Kidney capillary endothelial cell (primary cell): Measurements from ENCODE around the gene SPACA7.
"Not testable (repeated sequence)": the region's sequence is repeated elsewhere in the genome, so short reads cannot be mapped to it uniquely, and the experiment has no call there.

Experiments used
- DNase-seq: peaks from one replicate; pipeline ENCODE4 v3.0.0-alpha.2; 2018; ENCODE audit warnings: low spot score

The SPACA7 gene

DNA sequence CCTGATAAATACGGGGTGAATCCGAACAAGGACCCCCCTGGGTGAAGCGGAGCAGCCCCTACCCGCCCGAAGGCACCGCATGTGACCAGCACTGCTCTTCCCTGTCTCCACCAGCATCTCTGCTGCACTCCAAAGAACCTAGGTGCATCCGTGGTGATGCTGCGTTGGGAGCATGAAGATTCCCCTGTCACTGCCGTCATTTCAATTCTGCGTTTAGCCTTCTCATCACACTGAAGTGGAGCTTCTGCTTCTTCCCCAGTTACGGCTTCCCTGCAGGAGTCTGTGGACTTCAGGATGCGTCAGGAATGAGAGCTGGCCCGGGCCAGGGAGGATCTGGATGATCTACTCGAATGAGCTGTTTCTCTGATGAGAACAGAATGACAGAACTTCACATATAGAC is 47.9 kb downstream of the SPACA7 start:
- DNase-seq = no peak

DNA sequence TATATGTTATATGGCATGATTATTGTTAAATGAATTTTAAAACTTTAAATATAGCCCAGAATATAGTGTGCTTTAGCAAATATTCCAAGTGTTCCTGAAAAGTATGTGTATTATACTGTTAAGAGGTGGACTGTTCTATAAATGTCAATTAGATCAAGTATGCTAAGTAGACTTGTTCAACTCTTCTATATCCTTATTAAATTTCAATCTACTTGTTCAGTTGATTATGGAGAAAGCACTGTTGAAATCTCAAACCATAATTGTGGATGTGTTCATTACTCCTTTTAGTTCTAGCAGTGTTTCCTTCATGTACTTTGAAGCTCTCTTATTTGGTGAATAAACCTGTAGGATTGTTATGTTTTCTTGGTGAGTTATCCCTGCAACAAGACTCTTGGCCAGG is 52.5 kb downstream of the SPACA7 start:
- DNase-seq = no peak

DNA sequence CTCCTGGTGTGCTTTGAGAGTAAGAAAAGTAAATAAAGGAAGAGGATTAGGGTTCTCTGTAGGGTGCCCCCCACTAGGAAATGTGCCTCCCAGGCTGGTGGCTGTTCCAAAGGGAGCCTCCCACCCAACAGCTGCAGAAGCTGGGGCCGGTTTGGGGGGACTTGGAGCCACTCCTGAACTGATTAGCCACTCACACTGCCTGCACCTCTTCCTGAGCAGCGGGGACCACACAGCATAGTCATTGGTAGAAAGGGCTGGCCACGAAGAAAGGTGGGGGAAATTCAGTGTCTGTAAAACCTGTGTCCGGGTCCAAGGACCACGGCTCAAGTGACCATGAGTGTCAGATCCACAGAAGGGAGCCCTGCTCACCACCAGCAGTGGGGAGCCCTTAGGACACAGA is 55.6 kb downstream of the SPACA7 start:
- DNase-seq = no peak

DNA sequence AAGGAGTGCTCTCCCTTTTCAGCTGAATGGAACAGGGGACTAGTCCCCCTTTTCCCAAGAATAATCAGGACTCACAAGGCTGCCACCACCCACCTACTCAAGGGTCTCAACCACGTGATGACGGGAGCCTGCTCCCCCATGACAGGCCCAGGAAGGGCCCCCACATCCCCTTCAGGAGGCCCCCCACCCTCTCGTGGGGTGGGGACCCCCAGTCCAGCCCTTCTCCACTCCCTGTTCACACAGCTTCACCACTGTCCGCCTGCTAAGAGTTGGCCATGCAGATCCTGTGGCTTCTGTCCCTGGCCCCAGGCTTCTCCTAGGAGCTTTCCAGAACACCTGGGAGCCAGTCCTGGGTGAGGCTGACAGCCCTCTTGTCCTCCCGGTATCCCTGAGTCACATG is 56.6 kb downstream of the SPACA7 start:
- not testable (repeated sequence) for DNase-seq

DNA sequence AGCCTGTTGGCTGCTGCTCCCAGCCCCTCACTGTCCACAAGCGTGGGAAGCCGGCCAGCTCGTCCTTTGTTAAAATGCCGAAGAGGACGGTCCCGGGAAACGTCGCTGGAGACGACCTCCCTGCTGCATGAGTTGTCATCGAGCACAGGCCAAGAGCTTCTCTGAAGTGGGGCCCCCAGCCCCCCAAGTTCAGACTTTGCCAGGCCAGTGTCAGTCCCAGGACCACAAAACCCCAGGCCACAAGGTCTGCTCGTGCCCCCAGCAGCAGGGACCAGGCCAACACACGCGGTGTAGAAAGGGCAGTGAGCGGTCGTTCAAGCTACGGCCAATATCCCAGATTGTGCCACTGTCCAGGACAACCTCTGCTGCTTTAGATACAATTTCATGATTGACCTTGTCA is 57.4 kb downstream of the SPACA7 start:
- DNase-seq = not testable (repeated sequence)

DNA sequence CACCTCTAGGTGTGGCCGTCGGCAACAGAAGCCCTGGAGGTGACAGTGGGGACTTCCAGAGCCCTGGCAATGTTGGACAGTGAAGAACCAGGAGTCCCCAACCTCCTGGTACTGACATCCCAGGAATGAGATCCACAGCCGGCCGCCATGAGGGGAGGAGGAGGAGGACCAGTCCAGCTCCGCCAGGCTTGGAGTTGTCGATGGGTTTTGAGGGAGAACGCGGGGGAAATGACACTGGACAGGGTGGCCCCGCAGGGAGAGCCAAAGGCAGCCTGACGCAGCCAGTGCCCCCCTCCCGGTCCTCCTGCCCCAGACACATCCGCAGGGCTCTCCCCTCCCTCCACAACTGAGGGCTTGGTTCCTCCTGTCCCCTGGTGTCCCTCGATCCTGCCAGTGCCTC is 57.9 kb downstream of the SPACA7 start:
- no peak for DNase-seq

DNA sequence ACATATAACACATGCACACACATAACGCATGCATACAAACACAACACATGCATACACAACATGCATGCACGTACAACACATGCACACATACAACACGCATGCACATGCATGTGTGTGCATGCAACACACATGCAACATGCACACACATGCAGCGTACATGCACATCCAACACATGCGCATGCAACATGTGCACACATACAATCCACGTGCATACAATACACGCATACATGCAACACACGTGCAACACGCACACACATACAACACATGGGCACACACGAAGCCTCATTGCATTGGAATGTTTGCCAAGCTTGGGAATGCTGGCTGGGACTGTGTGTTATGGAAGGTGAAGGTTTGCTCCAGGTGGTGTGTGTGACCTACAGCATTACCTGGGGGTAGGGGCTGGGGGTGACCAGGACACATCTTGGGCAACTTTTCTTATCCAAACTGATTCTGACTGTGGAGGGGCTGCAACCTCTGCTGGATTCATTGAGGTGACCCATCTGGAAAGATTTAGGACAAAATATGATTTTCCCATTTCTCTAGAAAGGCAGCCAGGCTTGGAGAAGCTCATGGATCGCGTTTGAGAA is 58.9 kb downstream of the SPACA7 start:
- no peak for DNase-seq

DNA sequence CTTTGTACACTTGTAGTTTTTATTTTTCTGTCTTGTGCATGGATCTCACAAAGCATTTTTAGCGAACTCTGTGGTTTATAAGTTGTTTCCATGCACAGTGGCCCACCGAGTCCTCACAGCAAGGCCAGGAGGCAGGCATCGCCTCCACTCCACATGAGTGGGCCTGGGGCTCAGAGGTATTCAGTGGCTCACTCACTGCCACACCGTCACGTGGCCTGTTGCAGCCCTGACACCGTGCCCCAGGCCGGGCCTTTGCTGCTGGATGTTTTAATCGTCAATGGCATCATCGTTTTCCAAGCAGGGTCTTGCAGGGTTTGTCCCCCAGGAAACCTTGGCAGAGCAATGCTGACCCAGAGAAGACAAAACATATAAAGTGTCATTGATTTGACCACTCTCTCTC is 59.8 kb downstream of the SPACA7 start:
- DNase-seq = no peak

DNA sequence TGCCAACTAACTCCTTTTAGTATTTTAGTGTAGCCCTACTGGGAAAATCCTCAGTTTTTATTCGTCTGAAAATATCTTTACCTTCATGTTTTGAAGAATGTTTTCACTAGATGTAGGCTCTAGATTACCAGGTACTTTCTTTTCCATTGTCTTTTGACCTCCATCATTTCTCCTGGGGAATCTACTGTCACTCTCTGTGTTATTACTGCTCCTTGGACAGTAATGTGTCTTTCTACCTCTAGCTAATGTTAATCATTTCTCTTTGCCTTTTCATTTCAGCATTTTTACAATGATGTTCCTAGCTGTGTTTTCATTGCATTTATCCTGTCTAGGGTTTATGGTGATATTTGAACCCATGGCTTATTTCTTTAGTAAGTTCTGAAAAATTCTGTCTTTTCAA is 61.9 kb downstream of the SPACA7 start:
- DNase-seq = no peak

DNA sequence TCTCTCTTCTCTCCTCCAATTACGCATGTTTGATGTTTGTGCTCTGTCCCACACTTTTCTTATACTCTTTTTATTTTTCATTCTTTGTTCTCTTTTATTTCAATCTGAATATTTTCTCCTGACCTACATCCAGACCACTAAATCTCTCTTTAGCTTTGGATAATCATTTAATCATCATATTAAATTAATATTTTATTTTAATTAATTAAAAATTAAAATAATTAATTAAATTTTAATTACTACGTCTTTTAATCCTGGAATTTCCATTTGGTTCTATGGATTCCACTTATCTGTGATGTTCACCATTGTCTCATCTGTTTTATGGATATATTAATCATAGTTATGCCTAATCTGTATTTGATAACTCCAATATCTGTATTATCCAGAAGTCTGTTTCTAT is 62.4 kb downstream of the SPACA7 start:
- no peak for DNase-seq

DNA sequence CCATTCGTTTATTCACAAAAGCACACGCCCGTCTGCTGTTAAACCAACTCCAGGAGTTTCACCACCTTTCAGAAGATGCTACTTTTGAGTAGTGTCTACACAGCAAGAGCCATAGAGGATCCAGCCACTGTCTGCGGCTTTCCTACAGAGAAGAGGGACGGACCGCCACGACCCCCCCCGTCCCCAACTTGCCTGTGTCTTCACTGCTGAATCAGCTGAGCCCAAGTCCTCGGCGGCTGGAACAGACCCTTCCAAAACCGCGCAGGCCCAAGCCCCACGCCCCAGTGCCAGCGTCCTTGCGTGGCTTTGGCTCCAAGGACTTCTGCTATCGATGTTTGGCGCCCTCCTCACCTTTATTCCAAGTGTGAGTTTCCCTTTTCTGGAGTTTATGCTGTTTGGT is 65.1 kb downstream of the SPACA7 start:
- DNase-seq = no peak

DNA sequence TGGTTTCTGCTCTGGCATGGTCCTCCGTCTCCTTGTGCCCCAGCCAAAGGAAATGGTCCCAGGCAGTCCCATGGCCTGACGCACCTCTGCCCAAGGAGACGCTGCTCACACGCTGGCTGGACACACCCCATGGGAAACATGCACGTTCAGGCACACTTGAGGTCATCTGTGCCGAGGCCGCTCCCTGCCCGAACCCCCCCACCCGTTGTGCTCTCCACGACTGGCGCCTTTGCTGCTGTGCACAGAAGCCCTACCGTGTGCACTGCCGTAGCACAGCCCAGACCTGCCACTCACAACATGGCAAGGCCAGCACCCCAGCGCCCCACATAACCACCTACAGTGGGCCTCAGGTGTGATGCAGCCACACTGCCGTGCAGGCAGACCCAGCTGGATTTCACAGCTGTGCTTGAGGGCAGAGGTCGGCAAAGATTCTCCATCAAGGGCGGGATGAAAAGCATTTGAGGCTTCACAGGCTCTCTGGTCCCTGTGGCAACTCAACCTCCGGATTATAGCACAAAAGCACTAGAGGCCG is 65.7 kb downstream of the SPACA7 start:
- no peak for DNase-seq

DNA sequence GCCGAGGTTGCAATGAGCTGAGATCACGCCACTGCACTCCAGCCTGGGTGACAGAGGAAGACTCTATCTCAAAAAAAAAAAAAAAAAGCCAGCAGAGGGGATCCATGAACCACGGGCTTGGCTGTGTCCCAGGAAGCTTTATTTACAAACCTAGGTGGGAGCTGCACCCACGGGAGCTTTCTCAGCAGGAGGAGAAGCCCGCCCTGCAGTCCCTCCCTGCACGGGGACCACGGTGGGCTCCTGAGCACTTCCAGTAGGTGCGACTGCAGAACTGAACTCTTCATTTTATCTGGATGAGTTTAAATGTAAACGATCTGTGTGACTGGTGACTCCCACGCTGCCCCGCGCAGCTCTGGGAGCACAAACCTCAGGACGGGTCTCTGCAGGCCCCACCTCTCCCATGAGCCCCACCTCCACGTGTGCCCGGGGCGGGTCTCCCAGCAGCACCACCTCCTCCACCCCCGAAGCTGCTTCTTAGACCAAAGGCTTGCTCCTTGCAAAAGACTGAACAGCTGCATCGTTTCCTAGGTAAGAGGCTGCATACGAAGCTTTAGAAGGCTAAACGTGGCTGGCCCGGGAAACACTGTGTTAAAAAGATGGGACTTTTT is 66.4 kb downstream of the SPACA7 start:
- DNase-seq = no peak

DNA sequence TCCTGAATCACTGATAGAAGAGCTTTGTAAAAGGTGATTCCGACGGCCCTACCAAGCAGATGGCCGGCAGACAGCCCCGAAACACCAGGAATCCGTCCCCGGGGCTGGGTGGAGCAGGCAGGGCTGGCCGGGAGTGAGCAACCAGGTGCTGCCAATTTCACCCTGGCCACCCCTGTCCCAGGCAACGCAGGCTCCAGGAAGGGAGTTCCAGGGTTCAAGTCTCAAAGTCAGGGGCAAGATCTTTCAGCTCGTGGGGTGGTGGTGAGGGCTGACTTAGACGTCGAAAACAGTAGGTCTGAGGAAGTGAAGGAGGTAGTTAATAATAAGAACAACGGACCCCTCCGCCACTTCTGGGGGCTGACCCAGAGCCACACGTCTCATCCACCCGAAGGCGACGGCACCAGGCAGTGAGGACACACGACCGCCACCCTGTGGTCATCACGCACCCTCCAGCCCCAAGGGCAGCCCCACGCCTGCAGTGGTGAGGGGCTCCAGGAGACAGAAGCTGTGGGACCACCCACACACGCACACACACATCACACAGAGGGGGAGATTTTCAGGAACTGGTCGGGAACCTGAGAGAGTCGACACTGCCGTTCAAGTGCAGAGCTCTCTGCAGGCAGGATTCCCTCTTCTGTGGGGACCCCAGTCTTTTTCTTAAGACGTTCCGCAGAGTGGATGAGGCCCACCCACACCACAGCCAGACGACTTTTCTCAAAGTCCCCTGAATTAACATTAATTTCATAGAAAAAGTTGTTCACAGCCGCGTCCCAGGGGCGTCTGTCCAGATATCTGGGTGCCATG is 67.2 kb downstream of the SPACA7 start:
- no peak for DNase-seq

DNA sequence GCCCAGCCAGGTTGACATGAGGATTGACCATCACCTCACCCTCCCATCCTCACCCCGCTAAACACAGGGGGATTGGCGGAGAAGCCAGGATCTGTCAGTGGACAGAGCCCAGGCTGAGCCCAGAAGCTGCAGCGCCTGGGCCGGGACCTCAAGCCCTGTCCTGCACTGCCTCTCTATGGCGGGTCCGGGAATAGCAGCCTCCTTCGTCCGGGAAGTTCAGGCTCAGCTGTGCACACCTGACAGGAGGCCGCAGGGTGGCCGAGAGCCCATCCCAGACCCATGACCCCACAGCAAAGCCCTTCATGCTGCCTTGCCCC is 67.8 kb downstream of the SPACA7 start:
- DNase-seq = peak; percentile 62

DNA sequence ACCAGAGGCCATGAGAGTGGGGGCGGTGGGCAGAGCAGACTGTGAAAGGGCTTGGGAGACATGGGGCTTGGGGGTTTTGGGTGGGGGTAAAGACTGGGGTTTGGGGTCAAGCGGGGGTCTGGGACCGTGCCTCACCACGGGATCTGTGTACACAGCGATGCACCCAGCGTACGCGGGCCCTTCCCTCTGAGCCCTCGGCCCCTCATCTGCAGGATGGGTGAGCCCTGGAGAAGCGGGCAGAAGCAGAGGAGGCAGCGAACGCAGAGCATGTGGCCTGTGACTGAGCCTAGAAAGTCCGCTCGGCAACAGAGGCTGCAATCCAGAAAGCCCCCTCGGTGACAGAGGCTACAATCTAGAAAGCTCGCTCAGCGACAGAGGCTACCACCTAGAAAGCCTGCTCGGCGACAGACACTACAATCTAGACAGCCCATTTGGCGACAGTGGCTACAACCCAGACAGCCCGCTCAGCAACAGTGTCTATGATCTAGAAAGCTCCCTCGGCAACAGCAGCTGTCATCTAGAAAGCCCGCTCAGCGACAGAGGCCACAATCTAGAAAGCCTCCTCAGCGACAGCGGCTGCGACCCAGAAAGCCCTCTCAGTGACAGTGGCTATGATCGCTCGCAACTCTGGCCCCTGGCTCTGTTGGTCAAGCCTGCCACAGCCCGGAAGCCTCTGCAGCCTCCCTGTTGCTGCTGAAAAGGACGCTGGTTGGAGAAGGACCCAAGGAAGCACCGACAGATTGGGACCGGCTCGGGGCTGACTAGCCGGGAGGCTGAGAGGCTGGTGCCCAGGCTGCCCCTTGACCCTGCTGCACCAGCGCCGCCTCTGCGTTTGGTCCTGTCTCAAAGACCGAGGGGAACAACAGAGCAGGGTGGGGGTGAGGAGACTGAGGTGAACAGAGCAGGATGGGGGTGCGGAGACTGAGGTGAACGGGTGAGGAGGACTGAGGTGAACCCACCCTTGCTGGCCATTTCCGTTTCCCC is 68.6 kb downstream of the SPACA7 start:
- DNase-seq = no peak

DNA sequence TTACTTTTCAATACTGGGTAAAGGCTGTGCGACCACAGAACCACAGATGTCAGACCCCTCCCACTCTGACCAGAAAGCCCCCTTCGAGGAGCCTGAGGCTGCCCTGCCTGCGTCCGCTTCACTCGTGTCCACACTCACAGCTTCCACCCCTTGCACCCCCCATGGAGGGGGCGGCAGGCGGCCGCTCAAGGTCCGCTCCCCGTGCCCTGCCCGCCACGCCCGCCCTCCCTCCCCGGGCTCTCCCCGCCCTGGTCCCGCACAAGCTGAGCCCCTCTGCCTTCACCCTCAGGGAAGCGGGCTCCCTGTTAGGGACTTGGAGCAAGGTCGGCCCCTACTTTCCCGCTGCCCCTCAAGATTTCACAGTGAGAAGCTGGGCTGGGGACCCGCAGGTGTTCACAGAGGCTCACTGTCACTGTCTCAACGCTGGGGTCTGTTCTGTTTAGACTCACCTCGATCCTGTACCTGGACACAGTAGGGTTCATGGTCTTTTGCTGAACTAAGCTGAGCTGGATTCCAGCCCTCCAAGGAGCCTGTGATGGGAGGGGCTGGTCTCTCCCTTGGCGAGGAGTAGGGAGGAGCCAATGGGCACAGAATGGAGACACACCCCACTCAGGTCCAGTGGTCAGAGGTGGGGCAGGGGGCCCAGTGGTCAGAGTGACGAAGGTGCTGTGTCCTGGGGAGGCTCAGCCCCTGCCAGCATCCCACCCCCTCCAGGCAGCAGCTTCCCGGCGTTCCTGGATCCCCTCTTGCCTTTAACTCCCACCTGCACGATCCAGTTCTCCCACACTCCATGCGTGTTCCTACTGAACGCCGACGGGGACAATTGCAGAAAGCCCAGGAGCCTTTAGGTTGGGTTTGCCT is 69.5 kb downstream of the SPACA7 start:
- DNase-seq = no peak

DNA sequence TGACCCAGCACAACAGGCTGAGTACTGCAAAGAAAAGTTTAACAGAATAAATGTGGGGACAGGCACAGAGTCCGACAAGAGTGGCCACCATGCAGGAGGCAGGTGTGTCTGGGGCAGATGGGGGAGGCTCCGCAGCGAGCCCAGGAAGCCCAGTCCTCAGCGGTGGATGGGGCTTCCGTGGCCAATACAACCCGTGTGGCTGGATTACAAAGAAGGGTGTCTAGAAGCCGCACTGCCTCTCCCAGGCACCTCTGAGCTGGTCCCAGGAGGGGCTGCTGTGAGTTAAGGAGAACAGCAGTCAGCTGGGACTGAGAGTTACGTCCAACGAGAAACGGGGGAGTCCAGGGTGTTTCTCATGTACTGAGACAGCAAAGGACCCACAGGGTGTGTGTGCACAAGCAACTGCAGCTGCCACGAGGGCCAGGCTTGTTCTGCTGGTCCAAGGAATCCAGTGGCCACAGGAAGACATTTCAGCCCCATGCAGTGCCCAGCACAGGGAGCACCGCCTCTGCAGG is 70.2 kb downstream of the SPACA7 start:
- no peak for DNase-seq

DNA sequence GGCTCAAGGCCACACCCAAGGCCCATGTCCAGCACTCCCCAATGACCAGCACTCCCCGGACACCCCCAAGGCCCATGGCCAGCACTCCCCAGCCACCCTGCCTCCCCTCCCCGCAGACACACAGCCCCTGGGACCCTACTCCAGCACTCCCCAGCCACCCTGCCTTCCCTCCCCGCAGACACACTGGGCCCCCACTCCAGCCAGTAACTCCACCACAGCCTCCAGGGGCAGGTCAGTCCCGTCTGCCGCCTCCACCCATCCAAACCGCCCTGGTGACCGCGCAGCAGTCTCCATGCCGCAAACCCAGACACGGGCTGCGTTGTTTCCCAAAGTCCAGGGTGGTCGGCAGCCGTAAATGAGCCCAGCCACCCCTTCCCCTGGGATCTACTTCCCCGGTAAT is 70.7 kb downstream of the SPACA7 start:
- DNase-seq = no peak

DNA sequence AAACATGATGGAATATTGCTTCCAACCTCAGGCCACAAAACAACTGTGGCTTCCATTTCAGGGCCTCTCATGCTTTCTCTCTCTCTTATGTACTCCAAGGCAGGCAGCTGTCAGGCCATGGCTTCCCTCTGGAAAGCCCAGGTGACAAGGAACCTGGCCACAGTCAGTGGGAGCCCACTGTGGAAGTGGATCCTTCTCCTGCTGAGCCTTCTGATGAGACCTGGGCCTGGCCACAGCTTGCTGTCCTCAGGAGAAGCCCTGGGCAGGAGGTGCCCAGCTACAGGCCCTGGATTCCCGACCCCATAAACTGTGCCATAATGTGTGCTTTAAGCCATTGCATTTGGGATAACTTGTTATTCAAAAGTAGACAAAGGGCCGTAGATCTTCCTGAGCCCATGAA is 71.2 kb downstream of the SPACA7 start:
- no peak for DNase-seq
